Measurements from ENCODE around the gene MBD3L2.
"Not testable (repeated sequence)": the region's sequence is repeated elsewhere in the genome, so short reads cannot be mapped to it uniquely, and the experiment has no call there.

Gene MBD3L2

DNA sequence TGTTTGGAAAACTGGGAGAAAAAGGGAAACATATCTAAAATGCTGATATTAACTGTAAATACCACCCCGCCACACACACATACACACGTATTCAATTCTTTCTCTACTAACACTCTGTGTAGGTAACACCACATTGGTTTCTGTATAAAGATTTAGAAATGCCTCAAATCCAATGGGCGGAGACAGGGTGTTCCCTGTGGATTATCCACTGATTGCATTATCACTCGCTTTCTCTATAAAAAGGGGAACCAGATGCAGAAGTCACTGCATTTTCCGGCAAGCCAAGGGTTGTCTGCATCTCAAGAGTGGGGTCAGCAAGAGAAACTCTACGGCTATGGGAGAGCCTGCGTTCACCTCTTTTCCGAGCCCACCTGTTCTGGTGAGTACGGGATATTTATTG lies 18.8 kb upstream of the MBD3L2 start, which contains the start of gene MBD3L5:
TSS of gene MBD3L5 (plus strand) at position 301 of the 400 bp plus-strand sequence. CDS start at position 335, 34 bp downstream.
- H3K27me3 ChIP-seq (ENCODE audit: control insufficient read depth, insufficient read depth, low read length); H3K4me3 ChIP-seq (ENCODE audit: low read length); H3K9ac ChIP-seq (ENCODE audit: low read length); H3K9me3 ChIP-seq (ENCODE audit: control insufficient read depth, low read length); H3K4me1 ChIP-seq (ENCODE audit: control insufficient read depth, insufficient read depth, low read length); H3K36me3 ChIP-seq (ENCODE audit: control insufficient read depth, insufficient read depth, low read length): not testable (repeated sequence)

- not testable (repeated sequence) for H3K4me1 ChIP-seq (ENCODE audit: control insufficient read depth, insufficient read depth, low read length); H3K9ac ChIP-seq (ENCODE audit: low read length); H3K4me3 ChIP-seq (ENCODE audit: low read length); H3K36me3 ChIP-seq (ENCODE audit: control insufficient read depth, insufficient read depth, low read length); H3K27me3 ChIP-seq (ENCODE audit: control insufficient read depth, insufficient read depth, low read length); H3K9me3 ChIP-seq (ENCODE audit: control insufficient read depth, low read length)
Measured at GRCh38 chr19:7040079-7040478, 9.0 kb upstream of the MBD3L2 start, which contains the start of gene MBD3L4. Gene MBD3L4 (minus strand): TSS chr19:7040179. CDS start chr19:7040144, 35 bp downstream.

DNA sequence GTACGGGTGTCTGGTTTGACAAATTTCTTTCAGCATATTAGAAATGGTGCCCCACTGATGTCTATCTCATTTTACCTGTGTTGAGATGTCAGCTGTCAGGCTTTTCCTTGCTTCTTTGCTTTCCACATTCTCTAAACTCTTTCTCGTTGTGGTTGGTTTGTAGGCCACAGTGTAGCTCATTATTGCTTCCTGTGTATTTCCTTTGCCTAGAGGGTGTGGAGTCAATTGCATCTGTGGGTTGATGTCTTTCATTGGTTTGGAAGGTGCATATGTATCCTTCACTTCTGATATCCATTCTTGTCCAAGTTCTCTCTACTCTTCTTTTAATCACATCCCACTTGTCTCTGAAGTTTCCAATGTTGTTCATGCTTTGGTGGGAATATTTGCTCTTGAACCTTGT lies 7.6 kb upstream of the MBD3L2 start:
- not testable (repeated sequence) for H3K4me1 ChIP-seq (ENCODE audit: control insufficient read depth, insufficient read depth, low read length); H3K36me3 ChIP-seq (ENCODE audit: control insufficient read depth, insufficient read depth, low read length); H3K9ac ChIP-seq (ENCODE audit: low read length); H3K27me3 ChIP-seq (ENCODE audit: control insufficient read depth, insufficient read depth, low read length); H3K4me3 ChIP-seq (ENCODE audit: low read length); H3K9me3 ChIP-seq (ENCODE audit: control insufficient read depth, low read length)

GRCh38 chr19:7051421-7051820 lies 2.3 kb downstream of the MBD3L2 start:
- not testable (repeated sequence) for H3K27me3 ChIP-seq (ENCODE audit: control insufficient read depth, insufficient read depth, low read length); H3K4me1 ChIP-seq (ENCODE audit: control insufficient read depth, insufficient read depth, low read length); H3K4me3 ChIP-seq (ENCODE audit: low read length); H3K36me3 ChIP-seq (ENCODE audit: control insufficient read depth, insufficient read depth, low read length); H3K9me3 ChIP-seq (ENCODE audit: control insufficient read depth, low read length); H3K9ac ChIP-seq (ENCODE audit: low read length)

DNA sequence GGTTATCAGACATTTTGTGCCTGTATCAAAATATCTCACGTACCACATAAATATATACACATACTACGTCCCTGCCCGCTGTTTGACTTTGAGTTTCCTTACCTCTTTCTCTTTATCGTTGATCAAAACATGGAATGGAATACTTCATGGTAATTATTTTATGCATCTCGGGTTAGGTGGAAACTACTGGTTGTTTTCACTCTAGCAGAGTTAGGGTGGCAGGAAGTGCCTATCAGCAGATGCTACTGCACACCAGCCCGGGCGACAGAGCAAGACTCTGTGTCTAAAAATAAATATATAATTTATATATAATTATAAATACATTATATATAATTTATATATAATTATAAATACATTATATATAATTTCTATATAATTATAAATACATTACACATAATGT lies 3.8 kb downstream of the MBD3L2 start:
- H3K36me3 ChIP-seq (ENCODE audit: control insufficient read depth, insufficient read depth, low read length); H3K9me3 ChIP-seq (ENCODE audit: control insufficient read depth, low read length); H3K4me3 ChIP-seq (ENCODE audit: low read length); H3K9ac ChIP-seq (ENCODE audit: low read length); H3K4me1 ChIP-seq (ENCODE audit: control insufficient read depth, insufficient read depth, low read length); H3K27me3 ChIP-seq (ENCODE audit: control insufficient read depth, insufficient read depth, low read length): not testable (repeated sequence)

DNA sequence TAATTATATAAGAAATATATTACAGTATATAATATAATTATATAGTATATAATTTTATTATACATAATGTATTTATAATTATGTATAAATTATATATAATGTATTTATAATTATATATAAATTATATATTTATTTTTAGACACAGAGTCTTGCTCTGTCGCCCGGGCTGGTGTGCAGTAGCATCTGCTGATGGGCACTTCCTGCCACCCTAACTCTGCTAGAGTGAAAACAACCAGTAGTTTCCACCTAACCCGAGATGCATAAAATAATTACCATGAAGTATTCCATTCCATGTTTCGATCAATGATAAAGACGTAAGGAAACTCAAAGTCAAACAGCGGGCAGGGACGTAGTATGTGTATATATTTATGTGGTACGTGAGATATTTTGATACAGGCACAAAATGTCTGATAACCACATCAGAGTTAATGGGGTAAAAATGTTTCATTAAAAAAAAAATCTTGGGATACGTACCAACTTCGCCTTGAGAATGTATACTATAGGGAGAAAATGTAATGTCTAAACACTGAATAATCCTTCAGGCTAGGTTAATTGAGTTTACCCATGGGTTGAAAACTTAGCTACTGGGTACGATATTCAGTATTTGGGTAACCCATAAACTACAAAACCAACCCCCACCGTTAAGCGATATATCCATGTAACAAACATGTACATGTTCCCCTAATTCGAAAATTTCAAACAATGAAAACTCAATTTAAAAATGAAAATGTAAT lies 5.7 kb downstream of the MBD3L2 start:
- not testable (repeated sequence) for H3K4me3 ChIP-seq (ENCODE audit: low read length); H3K4me1 ChIP-seq (ENCODE audit: control insufficient read depth, insufficient read depth, low read length); H3K9ac ChIP-seq (ENCODE audit: low read length); H3K27me3 ChIP-seq (ENCODE audit: control insufficient read depth, insufficient read depth, low read length); H3K9me3 ChIP-seq (ENCODE audit: control insufficient read depth, low read length); H3K36me3 ChIP-seq (ENCODE audit: control insufficient read depth, insufficient read depth, low read length)

DNA sequence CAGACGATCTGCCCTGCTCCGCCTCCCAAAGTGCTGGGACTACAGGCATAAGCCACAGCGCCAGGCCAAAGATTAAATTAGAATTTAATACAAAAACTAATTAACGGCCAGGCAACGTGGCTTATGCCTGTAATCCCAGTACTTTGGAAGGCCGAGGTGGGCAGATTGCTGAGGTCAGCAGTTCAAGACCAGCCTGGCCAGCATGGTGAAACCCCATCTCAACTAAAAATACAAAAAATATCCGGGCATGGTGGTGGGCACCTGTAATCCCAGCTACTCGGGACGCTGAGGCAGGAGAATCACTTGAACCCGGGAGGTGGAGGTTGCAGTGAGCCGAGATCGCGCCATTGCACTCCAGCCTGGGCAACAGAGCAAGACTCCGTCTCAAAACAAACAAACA lies 6.6 kb downstream of the MBD3L2 start:
- not testable (repeated sequence) for H3K9me3 ChIP-seq (ENCODE audit: control insufficient read depth, low read length); H3K27me3 ChIP-seq (ENCODE audit: control insufficient read depth, insufficient read depth, low read length); H3K36me3 ChIP-seq (ENCODE audit: control insufficient read depth, insufficient read depth, low read length); H3K4me1 ChIP-seq (ENCODE audit: control insufficient read depth, insufficient read depth, low read length); H3K4me3 ChIP-seq (ENCODE audit: low read length); H3K9ac ChIP-seq (ENCODE audit: low read length)

DNA sequence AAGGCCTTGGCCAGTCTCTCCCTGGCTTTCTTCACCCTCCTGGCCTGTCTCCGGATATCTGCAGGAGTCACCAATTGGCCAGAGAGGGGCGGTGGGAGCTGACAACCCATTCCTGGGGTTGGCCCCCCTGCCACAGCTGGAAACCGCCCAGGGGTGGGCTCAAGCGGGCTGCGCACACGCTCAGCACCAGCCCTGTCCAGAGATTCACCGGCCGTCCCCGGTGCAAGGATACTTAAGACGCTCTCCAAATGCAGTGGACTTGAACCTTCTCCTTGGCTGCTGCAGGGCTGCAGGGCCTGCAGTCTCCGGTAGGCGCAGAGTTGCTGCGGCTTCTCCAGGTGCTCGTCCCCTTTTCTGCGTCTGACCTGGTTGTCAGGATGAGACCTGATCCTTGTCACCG lies 7.2 kb downstream of the MBD3L2 start:
- not testable (repeated sequence) for H3K9me3 ChIP-seq (ENCODE audit: control insufficient read depth, low read length); H3K4me3 ChIP-seq (ENCODE audit: low read length); H3K9ac ChIP-seq (ENCODE audit: low read length); H3K4me1 ChIP-seq (ENCODE audit: control insufficient read depth, insufficient read depth, low read length); H3K27me3 ChIP-seq (ENCODE audit: control insufficient read depth, insufficient read depth, low read length); H3K36me3 ChIP-seq (ENCODE audit: control insufficient read depth, insufficient read depth, low read length)

GRCh38 chr19:7058576-7058975 lies 9.5 kb downstream of the MBD3L2 start, which contains the start of gene MBD3L3:
Gene MBD3L3 (minus strand): TSS chr19:7058676. CDS start chr19:7058605, 71 bp downstream.
- H3K27me3 ChIP-seq (ENCODE audit: control insufficient read depth, insufficient read depth, low read length); H3K4me1 ChIP-seq (ENCODE audit: control insufficient read depth, insufficient read depth, low read length); H3K4me3 ChIP-seq (ENCODE audit: low read length); H3K9me3 ChIP-seq (ENCODE audit: control insufficient read depth, low read length); H3K9ac ChIP-seq (ENCODE audit: low read length); H3K36me3 ChIP-seq (ENCODE audit: control insufficient read depth, insufficient read depth, low read length): not testable (repeated sequence)

- not testable (repeated sequence) for H3K4me1 ChIP-seq (ENCODE audit: control insufficient read depth, insufficient read depth, low read length); H3K27me3 ChIP-seq (ENCODE audit: control insufficient read depth, insufficient read depth, low read length); H3K36me3 ChIP-seq (ENCODE audit: control insufficient read depth, insufficient read depth, low read length); H3K9me3 ChIP-seq (ENCODE audit: control insufficient read depth, low read length); H3K4me3 ChIP-seq (ENCODE audit: low read length); H3K9ac ChIP-seq (ENCODE audit: low read length)
Measured at GRCh38 chr19:7059977-7060376, 10.9 kb downstream of the MBD3L2 start.

GRCh38 chr19:7063339-7063738 lies 14.2 kb downstream of the MBD3L2 start:
- no peaks in the 10 kb centered on the region for H3K27me3 ChIP-seq (ENCODE audit: control insufficient read depth, insufficient read depth, low read length)
- no peaks in the 10 kb centered on the region for H3K4me1 ChIP-seq (ENCODE audit: control insufficient read depth, insufficient read depth, low read length)
- H3K36me3 ChIP-seq (ENCODE audit: control insufficient read depth, insufficient read depth, low read length) = no peaks in the 10 kb centered on the region
- H3K9me3 ChIP-seq (ENCODE audit: control insufficient read depth, low read length) = no peaks in the 10 kb centered on the region
- H3K4me3 ChIP-seq (ENCODE audit: low read length) = no peak overlapping the region
- H3K9ac ChIP-seq (ENCODE audit: low read length) = no peak overlapping the region

- H3K9ac ChIP-seq (ENCODE audit: low read length) = no peak overlapping the region
- no peaks in the 10 kb centered on the region for H3K36me3 ChIP-seq (ENCODE audit: control insufficient read depth, insufficient read depth, low read length)
- H3K27me3 ChIP-seq (ENCODE audit: control insufficient read depth, insufficient read depth, low read length) = no peaks in the 10 kb centered on the region
- H3K9me3 ChIP-seq (ENCODE audit: control insufficient read depth, low read length) = no peaks in the 10 kb centered on the region
- H3K4me3 ChIP-seq (ENCODE audit: low read length) = no peak overlapping the region
- no peaks in the 10 kb centered on the region for H3K4me1 ChIP-seq (ENCODE audit: control insufficient read depth, insufficient read depth, low read length)
Measured at GRCh38 chr19:7063764-7064418, 14.8 kb downstream of the MBD3L2 start.

Data from mucosa of stomach (tissue), 1 donor.